Measurements from ENCODE around the gene SH2D5.

The SH2D5 gene

GRCh38 chr1:20711285-20712214 lies 21.0 kb downstream of the SH2D5 start:
- peak; percentile 55 for DNase-seq

GRCh38 chr1:20710469-20711284 lies 21.8 kb downstream of the SH2D5 start:
- no peak for DNase-seq

- DNase-seq, result no peak
Observed at GRCh38 chr1:20709868-20710267, 22.6 kb downstream of the SH2D5 start.

- no peak for DNase-seq
Observed at GRCh38 chr1:20708891-20709290, 23.6 kb downstream of the SH2D5 start.

GRCh38 chr1:20708057-20708456 lies 24.4 kb downstream of the SH2D5 start:
- peak; percentile 12 to 34 for DNase-seq

- no peak for DNase-seq
Observed at GRCh38 chr1:20706841-20707240, 25.7 kb downstream of the SH2D5 start.

GRCh38 chr1:20705203-20705755 lies 27.2 kb downstream of the SH2D5 start:
- no peak for DNase-seq

GRCh38 chr1:20704390-20705202 lies 27.9 kb downstream of the SH2D5 start:
- no peak for DNase-seq

GRCh38 chr1:20703124-20703756 lies 29.3 kb downstream of the SH2D5 start:
- no peak for DNase-seq

GRCh38 chr1:20702416-20702815 lies 30.1 kb downstream of the SH2D5 start:
- no peak for DNase-seq

GRCh38 chr1:20701847-20702246 lies 30.7 kb downstream of the SH2D5 start:
- no peak for DNase-seq

- no peak for DNase-seq
Observed at GRCh38 chr1:20701446-20701845, 31.1 kb downstream of the SH2D5 start.

GRCh38 chr1:20700636-20701215 lies 31.8 kb downstream of the SH2D5 start:
- DNase-seq, result no peak

- peak; percentile 76 to 78 for DNase-seq
Observed at GRCh38 chr1:20699558-20699957, 32.9 kb downstream of the SH2D5 start.

GRCh38 chr1:20698195-20698910 lies 34.1 kb downstream of the SH2D5 start:
- no peak for DNase-seq

- DNase-seq, result no peak
Observed at GRCh38 chr1:20697563-20697962, 34.9 kb downstream of the SH2D5 start.

GRCh38 chr1:20696397-20697333 lies 35.8 kb downstream of the SH2D5 start:
- peak; percentile 85 to 88 for DNase-seq

GRCh38 chr1:20695515-20695914 lies 37.0 kb downstream of the SH2D5 start:
- DNase-seq, result no peak

GRCh38 chr1:20693623-20694022 lies 38.9 kb downstream of the SH2D5 start:
- no peak for DNase-seq

GRCh38 chr1:20691872-20692271 lies 40.6 kb downstream of the SH2D5 start:
- DNase-seq, result no peak
